Kidney (tissue), 14 donors: ENCODE data around the gene WNK4. TPM values are rescaled to one million over a fixed set of nuclear protein-coding genes. Genes with fewer than 3 reads are reported as not detected.

Experiments
- DNase-seq, 5 donors: peaks; one replicate each; pipeline ENCODE4 v3.0.0-alpha.2; 2013 to 2020
- FAIRE-seq: peaks from 2 replicates; lab custom pipeline; 2012; peaks lifted over from hg19 to GRCh38; lab: Jason Lieb, UNC
- H3K27ac ChIP-seq, 2 donors: one replicate each; pipeline ENCODE4 v1.7.0; 2013; ENCODE audit warnings: low read depth in 2 of 2, low read length in 2 of 2, inconsistent platforms in 1 of 2
- H3K27me3 ChIP-seq: one replicate; pipeline ENCODE4 v1.7.1; 2013; ENCODE audit warnings: low read length, inconsistent platforms; ENCODE audit not compliant: control insufficient read depth, insufficient read depth
- H3K36me3 ChIP-seq, 3 donors: one replicate each; pipeline versions ENCODE4 v1.7.0 to v1.7.1; 2013; ENCODE audit warnings: low read length in 3 of 3, control low read depth in 1 of 3, inconsistent platforms in 1 of 3; ENCODE audit not compliant: insufficient read depth in 3 of 3, control insufficient read depth in 2 of 3
- H3K4me1 ChIP-seq, 3 donors: one replicate each; pipeline versions ENCODE4 v1.7.0 to v1.7.1; 2013; ENCODE audit warnings: low read length in 3 of 3, inconsistent platforms in 1 of 3, low read depth in 1 of 3; ENCODE audit not compliant: control insufficient read depth in 2 of 3, insufficient read depth in 2 of 3
- H3K4me3 ChIP-seq, 3 donors: one replicate each; pipeline versions ENCODE4 v1.7.0 to v1.8.1; 2013; ENCODE audit warnings: low read length in 3 of 3, control low read depth in 1 of 3, inconsistent platforms in 1 of 3
- H3K9ac ChIP-seq, 3 donors: one replicate each; pipeline versions ENCODE4 v1.7.0 to v1.7.1; 2013; ENCODE audit warnings: low read length in 3 of 3, control low read depth in 1 of 3, inconsistent platforms in 1 of 3
- H3K9me3 ChIP-seq, 3 donors: one replicate each; pipeline versions ENCODE4 v1.7.0 to v1.7.1; 2013; ENCODE audit warnings: low read length in 3 of 3, control low read depth in 1 of 3, inconsistent platforms in 1 of 3; ENCODE audit not compliant: control insufficient read depth in 2 of 3, insufficient read depth in 1 of 3
- intact Hi-C: fragments of 100-400 bp; cut with DNase I; formaldehyde crosslinking; loops from one replicate; pipeline ENCODE4 v1.11.1; 2022
- polyA plus RNA-seq: library from polyadenylated mRNA; stranded (reverse); fragments of 350-450 nt; fragmentation: Illumina TruSeq; extraction: RNeasy Lipid Tissue Mini Kit (QIAGEN cat#74804); gene quantifications from one replicate; pipeline ENCODE4 v1.2.3, GENCODE V29; 2014; ENCODE audit warnings: low read depth, low replicate concordance; ENCODE audit not compliant: insufficient read depth
- total RNA-seq: library from RNA; stranded (reverse); fragmentation: NEBNext Ultra II Directional; extraction: Animal tissue kit (Norgen Biotek cat#: 25700); gene quantifications from one replicate; pipeline ENCODE4 v1.2.1, GENCODE V29; 2021
- TF ChIP-seq, protein P1 (sequence below): IDR thresholded peaks from 3 replicates; pipeline ENCODE4 v1.5.1; 2012; ENCODE audit warnings: mild to moderate bottlenecking, moderate library complexity, borderline replicate concordance; ENCODE audit not compliant: insufficient read depth; ENCODE audit errors: extremely low read depth
- donor health status: control.
- donor health status: control.
- donor health status: control.
- donor health status: control.
- donor health status: control.
- donor health status: DM: yes; HTN: yes; CAD: no.
- donor health status: Normal renal cell carcinoma (clear cell type).

WNK4 gene
- total and polyA plus RNA-seq, 2 donors from 2014 or later: 14.9 to 26.4 TPM

DNA sequence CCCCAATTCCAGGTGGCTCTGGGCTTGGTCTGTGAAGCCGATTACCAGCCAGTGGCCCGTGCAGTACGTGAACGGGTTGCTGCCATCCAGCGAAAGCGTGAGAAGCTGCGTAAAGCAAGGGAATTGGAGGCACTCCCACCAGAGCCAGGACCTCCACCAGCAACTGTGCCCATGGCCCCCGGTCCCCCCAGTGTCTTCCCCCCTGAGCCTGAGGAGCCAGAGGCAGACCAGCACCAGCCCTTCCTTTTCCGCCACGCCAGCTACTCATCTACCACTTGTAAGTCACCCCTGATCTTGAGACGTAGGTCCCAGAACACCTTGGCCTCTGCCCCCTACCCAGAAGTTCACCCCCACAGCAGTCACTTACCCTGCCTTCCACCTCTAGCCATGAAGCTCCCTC lies 6.9 kb downstream of the WNK4 start:
- intact Hi-C loops: no loop called here
- DNase-seq (peak in 1 of 5 donors; percentile 51), FAIRE-seq (no peak)
- Histone ChIP-seq H3K27ac (peak overlapping the region; percentile 6 to 23), H3K9ac (no peak overlapping the region), H3K27me3 (peaks cover 35% of the 10 kb centered on the region), H3K36me3 (peaks cover 0 to 8% (median 0%) of the 10 kb centered on the region in 3 donors), H3K4me1 (peaks cover 0 to 6% (median 2%) of the 10 kb centered on the region in 3 donors), H3K4me3 (no peak overlapping the region), H3K9me3 (no peaks in the 10 kb centered on the region)
- TF ChIP-seq, protein P1, sequence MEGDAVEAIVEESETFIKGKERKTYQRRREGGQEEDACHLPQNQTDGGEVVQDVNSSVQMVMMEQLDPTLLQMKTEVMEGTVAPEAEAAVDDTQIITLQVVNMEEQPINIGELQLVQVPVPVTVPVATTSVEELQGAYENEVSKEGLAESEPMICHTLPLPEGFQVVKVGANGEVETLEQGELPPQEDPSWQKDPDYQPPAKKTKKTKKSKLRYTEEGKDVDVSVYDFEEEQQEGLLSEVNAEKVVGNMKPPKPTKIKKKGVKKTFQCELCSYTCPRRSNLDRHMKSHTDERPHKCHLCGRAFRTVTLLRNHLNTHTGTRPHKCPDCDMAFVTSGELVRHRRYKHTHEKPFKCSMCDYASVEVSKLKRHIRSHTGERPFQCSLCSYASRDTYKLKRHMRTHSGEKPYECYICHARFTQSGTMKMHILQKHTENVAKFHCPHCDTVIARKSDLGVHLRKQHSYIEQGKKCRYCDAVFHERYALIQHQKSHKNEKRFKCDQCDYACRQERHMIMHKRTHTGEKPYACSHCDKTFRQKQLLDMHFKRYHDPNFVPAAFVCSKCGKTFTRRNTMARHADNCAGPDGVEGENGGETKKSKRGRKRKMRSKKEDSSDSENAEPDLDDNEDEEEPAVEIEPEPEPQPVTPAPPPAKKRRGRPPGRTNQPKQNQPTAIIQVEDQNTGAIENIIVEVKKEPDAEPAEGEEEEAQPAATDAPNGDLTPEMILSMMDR: no peak

DNA sequence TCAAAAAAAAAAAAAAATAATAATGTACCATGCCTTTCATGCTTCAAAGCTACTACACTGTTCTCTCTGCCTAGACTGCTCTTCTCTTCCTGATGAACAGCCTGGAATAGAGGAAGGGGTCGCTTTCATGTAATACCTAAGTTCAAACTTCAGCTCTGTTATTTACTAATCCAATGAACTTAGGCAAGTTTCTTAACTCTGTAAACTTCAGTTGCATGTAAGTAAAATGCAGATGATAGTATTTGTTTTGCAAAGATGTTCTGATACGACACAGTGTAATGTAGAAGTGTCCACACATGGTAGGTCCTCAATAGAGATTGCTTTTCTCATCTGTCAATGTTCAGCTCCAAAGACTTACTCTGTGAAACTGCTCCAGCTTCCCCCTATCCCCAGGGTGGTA lies 11.5 kb downstream of the WNK4 start:
- Histone ChIP-seq H3K27ac (no peak overlapping the region), H3K9ac (no peak overlapping the region), H3K4me1 (peaks cover 0 to 11% (median 7%) of the 10 kb centered on the region in 3 donors), H3K36me3 (peaks cover 0 to 4% (median 0%) of the 10 kb centered on the region in 3 donors), H3K27me3 (no peaks in the 10 kb centered on the region), H3K4me3 (no peak overlapping the region), H3K9me3 (no peaks in the 10 kb centered on the region)
- TF ChIP-seq, protein P1: no peak
- intact Hi-C loops: no loop called here
- DNase-seq: no peak
- FAIRE-seq: no peak

DNA sequence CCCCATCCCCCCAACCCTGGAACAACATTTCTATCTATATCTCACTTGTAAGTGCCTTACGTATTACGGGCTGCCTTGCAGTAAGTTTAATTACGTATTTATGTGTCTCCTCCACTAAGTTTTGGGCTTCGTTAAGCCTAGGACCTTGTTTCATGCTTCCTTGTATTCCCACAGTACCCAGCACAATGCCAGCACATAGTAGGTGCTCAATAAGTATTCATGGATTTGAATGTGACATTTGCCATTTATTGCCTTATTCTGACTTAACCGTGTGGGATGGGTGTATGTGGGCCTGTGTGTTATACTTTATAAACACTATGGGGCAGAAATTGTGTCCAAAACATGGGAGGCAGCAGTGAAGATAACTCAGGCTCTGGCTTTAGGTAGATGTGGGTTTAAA lies 12.1 kb downstream of the WNK4 start:
- H3K9ac ChIP-seq: no peak overlapping the region
- H3K4me3 ChIP-seq: no peak overlapping the region
- FAIRE-seq: no peak
- intact Hi-C loops: no loop called here
- H3K27ac ChIP-seq: no peak overlapping the region
- no peaks in the 10 kb centered on the region for H3K27me3 ChIP-seq
- TF ChIP-seq, protein P1: no peak
- H3K9me3 ChIP-seq: no peaks in the 10 kb centered on the region
- peaks cover 0 to 13% (median 7%) of the 10 kb centered on the region in 3 donors for H3K4me1 ChIP-seq
- no peak for DNase-seq
- H3K36me3 ChIP-seq: no peaks in the 10 kb centered on the region

DNA sequence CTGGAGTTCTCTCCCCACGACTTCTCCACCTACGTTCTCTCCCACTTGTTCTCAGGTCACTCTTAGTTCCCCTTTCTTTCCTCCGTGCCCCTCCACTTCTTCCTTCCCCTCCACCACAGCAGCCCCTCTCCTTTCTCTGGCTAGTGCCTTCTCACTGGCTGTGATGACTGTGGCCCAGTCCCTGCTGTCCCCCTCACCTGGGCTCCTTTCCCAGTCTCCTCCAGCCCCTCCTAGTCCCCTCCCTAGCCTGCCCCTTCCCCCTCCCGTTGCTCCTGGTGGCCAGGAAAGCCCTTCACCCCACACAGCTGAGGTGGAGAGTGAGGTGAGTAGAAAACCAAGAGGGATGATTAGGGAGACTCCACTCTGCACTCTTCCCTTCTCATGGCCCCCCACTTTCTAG lies 14.7 kb downstream of the WNK4 start:
- Histone ChIP-seq H3K9me3 (no peaks in the 10 kb centered on the region), H3K27me3 (no peaks in the 10 kb centered on the region), H3K4me3 (no peak overlapping the region), H3K4me1 (peaks cover 0 to 21% (median 13%) of the 10 kb centered on the region in 3 donors), H3K9ac (no peak overlapping the region), H3K27ac (peak overlapping the region; percentile 33 to 90), H3K36me3 (no peaks in the 10 kb centered on the region)
- TF ChIP-seq, protein P1: no peak
- intact Hi-C loops: no loop called here
- DNase-seq (no peak), FAIRE-seq (no peak)
